Measurements from ENCODE around the gene STK32A.
A peak's percentile ranks its signal among the peaks of the same experiment; 100 is the strongest.

- TF ChIP-seq, protein P1, sequence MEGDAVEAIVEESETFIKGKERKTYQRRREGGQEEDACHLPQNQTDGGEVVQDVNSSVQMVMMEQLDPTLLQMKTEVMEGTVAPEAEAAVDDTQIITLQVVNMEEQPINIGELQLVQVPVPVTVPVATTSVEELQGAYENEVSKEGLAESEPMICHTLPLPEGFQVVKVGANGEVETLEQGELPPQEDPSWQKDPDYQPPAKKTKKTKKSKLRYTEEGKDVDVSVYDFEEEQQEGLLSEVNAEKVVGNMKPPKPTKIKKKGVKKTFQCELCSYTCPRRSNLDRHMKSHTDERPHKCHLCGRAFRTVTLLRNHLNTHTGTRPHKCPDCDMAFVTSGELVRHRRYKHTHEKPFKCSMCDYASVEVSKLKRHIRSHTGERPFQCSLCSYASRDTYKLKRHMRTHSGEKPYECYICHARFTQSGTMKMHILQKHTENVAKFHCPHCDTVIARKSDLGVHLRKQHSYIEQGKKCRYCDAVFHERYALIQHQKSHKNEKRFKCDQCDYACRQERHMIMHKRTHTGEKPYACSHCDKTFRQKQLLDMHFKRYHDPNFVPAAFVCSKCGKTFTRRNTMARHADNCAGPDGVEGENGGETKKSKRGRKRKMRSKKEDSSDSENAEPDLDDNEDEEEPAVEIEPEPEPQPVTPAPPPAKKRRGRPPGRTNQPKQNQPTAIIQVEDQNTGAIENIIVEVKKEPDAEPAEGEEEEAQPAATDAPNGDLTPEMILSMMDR (IDR thresholded peaks at IDR 0.05; ENCODE audit: low read depth, low read length, poor library complexity, severe bottlenecking), result peak; percentile 16
- no peak for TF ChIP-seq EZH2phosphoT487 (IDR thresholded peaks at IDR 0.05; ENCODE audit: borderline replicate concordance, low read length)
Measured at GRCh38 chr5:147339313-147339712, 104.5 kb downstream of the STK32A start.

All from DOHH2 (cell line).